Glutamatergic neuron (in vitro differentiated cells): Measurements from ENCODE around the gene FAM107B. TPM values are rescaled to one million over a fixed set of nuclear protein-coding genes. Genes with fewer than 3 reads are reported as not detected.

Experiments
- DNase-seq: peaks from one replicate; pipeline ENCODE4 v3.0.0; 2022
- H3K27ac Mint-ChIP-seq: one replicate; pipeline ENCODE4 v1.8.0; 2020; ENCODE audit warnings: mild to moderate bottlenecking, mixed read lengths, inconsistent platforms; ENCODE audit not compliant: unreplicated experiment
- H3K27me3 Mint-ChIP-seq: one replicate; pipeline ENCODE4 v1.8.0; 2020; ENCODE audit warnings: mild to moderate bottlenecking, moderate library complexity, mixed read lengths, inconsistent platforms; ENCODE audit not compliant: unreplicated experiment
- H3K36me3 Mint-ChIP-seq: one replicate; pipeline ENCODE4 v1.8.0; 2020; ENCODE audit warnings: mild to moderate bottlenecking, mixed read lengths, inconsistent platforms; ENCODE audit not compliant: unreplicated experiment
- H3K4me1 Mint-ChIP-seq: one replicate; pipeline ENCODE4 v1.8.0; 2020; ENCODE audit warnings: mild to moderate bottlenecking, low read depth, mixed read lengths, inconsistent platforms; ENCODE audit not compliant: unreplicated experiment
- H3K4me3 Mint-ChIP-seq: one replicate; pipeline ENCODE4 v1.8.0; 2020; ENCODE audit warnings: mild to moderate bottlenecking, mixed read lengths, inconsistent platforms; ENCODE audit not compliant: unreplicated experiment
- H3K9me3 Mint-ChIP-seq: one replicate; pipeline ENCODE4 v1.8.0; 2020; ENCODE audit warnings: mild to moderate bottlenecking, moderate library complexity, mixed read lengths, inconsistent platforms; ENCODE audit not compliant: unreplicated experiment
- total RNA-seq: library from RNA; stranded (reverse); fragmentation: NEBNext Ultra II Directional; extraction: Animal tissue kit (Norgen Biotek cat#: 25700); gene quantifications from one replicate; pipeline ENCODE4 v1.2.1, GENCODE V29; 2021; ENCODE audit not compliant: unreplicated experiment
- TF ChIP-seq, protein P1 (sequence below): fragments of 200-600 bp; sonication (generic); IDR thresholded peaks from one replicate; pipeline ENCODE4 v1.5.0; 2021; ENCODE audit not compliant: partially characterized antibody, unreplicated experiment

FAM107B gene
- total RNA-seq, 1 donor from 2014 or later, result 88.6 TPM

DNA sequence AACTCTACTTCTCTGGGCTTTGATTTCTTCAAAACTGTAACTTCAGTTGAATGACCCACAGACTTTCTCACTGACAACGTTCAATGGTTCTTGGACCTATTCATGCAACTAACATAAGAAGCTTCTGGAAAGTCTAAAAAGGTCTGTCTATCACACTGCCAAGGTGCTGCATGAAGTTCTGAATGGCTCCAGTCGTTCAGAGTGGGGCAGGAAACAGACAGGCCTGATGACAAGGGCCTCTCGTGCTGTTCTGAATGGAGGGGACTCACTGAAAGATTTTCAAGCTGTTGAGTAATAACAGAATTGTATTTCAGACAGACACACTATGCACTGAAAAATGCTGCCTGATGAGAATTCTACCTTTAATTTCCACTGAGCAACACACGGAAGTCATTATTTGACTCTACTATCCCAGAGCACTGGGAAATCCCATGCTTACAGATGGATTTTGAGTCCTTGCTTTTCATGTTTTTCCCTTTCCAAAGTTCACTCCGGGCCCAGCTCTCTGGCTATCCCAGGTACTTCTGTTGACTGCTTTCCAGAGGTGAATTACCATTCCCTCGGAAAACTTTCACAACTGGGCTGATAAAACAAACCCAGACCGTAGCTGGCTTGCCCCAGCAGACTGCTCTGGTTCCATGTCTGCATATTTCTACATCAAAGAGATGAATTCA is 239.1 kb downstream of the FAM107B start:
- DNase-seq, result no peak
- peaks cover 18% of the 10 kb centered on the region for H3K4me1 Mint-ChIP-seq
- H3K4me3 Mint-ChIP-seq, result no peak overlapping the region
- H3K27me3 Mint-ChIP-seq, result peaks cover 3% of the 10 kb centered on the region
- no peak overlapping the region for H3K27ac Mint-ChIP-seq
- H3K9me3 Mint-ChIP-seq, result peaks cover 4% of the 10 kb centered on the region
- TF ChIP-seq, protein P1, sequence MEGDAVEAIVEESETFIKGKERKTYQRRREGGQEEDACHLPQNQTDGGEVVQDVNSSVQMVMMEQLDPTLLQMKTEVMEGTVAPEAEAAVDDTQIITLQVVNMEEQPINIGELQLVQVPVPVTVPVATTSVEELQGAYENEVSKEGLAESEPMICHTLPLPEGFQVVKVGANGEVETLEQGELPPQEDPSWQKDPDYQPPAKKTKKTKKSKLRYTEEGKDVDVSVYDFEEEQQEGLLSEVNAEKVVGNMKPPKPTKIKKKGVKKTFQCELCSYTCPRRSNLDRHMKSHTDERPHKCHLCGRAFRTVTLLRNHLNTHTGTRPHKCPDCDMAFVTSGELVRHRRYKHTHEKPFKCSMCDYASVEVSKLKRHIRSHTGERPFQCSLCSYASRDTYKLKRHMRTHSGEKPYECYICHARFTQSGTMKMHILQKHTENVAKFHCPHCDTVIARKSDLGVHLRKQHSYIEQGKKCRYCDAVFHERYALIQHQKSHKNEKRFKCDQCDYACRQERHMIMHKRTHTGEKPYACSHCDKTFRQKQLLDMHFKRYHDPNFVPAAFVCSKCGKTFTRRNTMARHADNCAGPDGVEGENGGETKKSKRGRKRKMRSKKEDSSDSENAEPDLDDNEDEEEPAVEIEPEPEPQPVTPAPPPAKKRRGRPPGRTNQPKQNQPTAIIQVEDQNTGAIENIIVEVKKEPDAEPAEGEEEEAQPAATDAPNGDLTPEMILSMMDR, result no peak
- no peaks in the 10 kb centered on the region for H3K36me3 Mint-ChIP-seq

DNA sequence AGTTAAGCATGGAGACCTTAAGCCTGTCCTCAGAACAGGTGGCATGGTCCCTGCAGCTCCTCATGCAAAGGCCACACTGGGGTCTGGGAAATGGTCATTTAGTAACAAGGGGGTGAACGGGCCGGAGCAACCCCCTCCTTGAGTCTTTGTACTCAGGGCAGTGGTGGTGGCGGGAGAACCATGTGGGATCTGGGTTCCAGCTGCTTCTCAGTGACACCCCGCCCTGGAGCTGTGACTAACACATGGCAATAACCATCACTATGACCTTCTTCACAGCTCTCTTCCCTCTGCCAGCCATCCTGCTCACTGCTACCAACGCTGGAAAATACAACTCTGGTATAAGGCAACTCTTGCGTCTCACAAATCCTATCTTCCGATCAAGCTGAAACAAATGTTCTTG is 240.5 kb downstream of the FAM107B start:
- no peak for DNase-seq
- Mint-ChIP-seq H3K4me1 (peaks cover 15% of the 10 kb centered on the region), H3K4me3 (no peak overlapping the region), H3K9me3 (peaks cover 4% of the 10 kb centered on the region), H3K27me3 (peaks cover 3% of the 10 kb centered on the region), H3K27ac (no peak overlapping the region), H3K36me3 (no peaks in the 10 kb centered on the region)
- TF ChIP-seq, protein P1, result no peak

DNA sequence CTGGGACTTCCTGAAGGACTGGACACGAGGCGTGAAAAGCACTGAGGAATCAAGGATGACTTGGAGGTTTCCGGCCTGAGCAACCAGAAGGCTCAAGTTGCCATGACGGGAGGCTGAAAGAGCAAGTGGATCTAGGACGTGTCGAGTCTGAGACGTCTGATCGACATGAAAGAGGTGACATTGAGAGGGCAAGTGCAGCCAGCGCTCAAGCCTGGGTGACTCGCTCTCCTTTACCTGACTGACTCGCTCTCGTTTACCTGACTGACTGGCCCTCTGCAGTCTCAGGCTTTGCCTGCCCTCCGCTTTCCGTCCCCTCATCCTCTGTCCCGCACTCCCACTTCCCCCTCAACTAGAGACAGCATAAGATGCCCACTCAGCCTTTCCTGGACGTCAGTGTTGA is 241.4 kb downstream of the FAM107B start:
- no peak overlapping the region for H3K4me3 Mint-ChIP-seq
- DNase-seq, result no peak
- peaks cover 15% of the 10 kb centered on the region for H3K4me1 Mint-ChIP-seq
- H3K36me3 Mint-ChIP-seq, result no peaks in the 10 kb centered on the region
- peaks cover 3% of the 10 kb centered on the region for H3K27me3 Mint-ChIP-seq
- peaks cover 4% of the 10 kb centered on the region for H3K9me3 Mint-ChIP-seq
- TF ChIP-seq, protein P1, result no peak
- no peak overlapping the region for H3K27ac Mint-ChIP-seq

DNA sequence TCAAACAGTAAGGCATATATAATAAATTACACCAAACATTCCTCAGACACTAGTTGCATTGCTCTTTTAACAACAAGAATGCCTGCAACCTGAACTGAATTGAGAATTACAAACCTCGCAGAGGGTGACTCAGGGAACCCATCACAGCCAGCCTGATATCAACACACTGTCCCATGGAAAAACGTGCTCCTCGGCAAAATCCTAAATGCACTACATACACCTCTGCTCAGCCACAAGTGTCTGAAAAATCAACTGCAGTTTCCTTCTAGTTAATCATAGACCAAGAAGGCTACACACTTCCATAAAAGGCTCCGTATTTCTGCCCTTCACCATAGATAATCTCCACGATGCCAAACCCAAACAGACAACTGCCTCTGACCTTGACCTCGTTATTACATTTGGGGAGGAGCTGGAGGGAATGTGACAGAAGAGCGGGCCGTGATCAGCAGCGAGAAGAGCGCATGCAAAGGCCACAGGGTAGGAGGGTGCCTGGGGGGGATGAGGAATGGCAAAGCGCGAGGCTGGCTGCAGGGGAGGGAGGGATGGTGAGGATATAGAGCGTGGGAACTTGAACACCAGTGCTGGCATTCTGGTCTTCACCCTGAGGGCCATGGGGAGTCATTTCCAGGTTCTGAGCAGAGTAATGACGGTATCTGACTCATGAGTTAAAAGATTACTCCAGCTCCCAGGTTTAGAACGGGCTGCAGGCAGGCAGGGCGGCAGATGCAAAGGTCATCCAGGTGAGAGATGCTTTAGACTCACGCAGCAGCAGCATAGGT is 242.0 kb downstream of the FAM107B start:
- TF ChIP-seq, protein P1, result no peak
- peaks cover 3% of the 10 kb centered on the region for H3K27me3 Mint-ChIP-seq
- no peak overlapping the region for H3K27ac Mint-ChIP-seq
- H3K4me1 Mint-ChIP-seq, result peaks cover 15% of the 10 kb centered on the region
- H3K4me3 Mint-ChIP-seq, result no peak overlapping the region
- H3K9me3 Mint-ChIP-seq, result peaks cover 4% of the 10 kb centered on the region
- no peaks in the 10 kb centered on the region for H3K36me3 Mint-ChIP-seq
- no peak for DNase-seq

DNA sequence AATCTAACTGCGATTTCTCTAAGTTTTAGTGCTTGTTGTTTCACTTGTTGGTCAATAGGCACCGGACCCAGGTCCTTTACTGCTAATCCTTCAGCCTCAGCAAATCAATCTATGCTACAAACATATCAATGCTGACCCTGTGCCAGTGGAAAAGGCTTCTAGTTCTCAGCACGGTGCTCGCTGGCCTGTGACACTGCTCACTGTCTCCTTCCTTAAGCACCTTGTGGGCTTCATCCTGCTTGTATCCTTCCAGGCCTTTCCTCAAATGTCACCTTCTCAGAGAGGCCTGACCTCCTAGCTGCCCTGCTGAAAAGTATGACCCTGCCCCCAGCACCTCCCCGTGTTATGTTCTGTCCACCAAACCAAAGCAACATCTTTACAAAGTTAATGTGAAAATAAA is 242.7 kb downstream of the FAM107B start:
- Mint-ChIP-seq H3K4me1 (peaks cover 15% of the 10 kb centered on the region), H3K9me3 (peaks cover 4% of the 10 kb centered on the region), H3K4me3 (no peak overlapping the region), H3K36me3 (no peaks in the 10 kb centered on the region), H3K27me3 (peaks cover 3% of the 10 kb centered on the region), H3K27ac (no peak overlapping the region)
- TF ChIP-seq, protein P1, result no peak
- no peak for DNase-seq
